B cell (primary cell): Measurements from ENCODE around the gene CXCL6.

Experiments used
- CTCF ChIP-seq: fragments of 200-600 bp; IDR thresholded peaks from one replicate; pipeline ENCODE4 v1.8.0; 2022; ENCODE audit warnings: antibody characterized with exemption, mild to moderate bottlenecking
- EZH2 ChIP-seq: IDR thresholded peaks from 2 replicates; pipeline ENCODE4 v1.6.1; 2012; ENCODE audit warnings: borderline replicate concordance, low read depth, mild to moderate bottlenecking, moderate library complexity, low read length; ENCODE audit not compliant: insufficient read depth, poor library complexity, severe bottlenecking

GRCh38 chr4:73832651-73833237 lies 3.7 kb upstream of the CXCL6 start:
- TF ChIP-seq CTCF, result no peak
- no peak for TF ChIP-seq EZH2
